Activated naive CD4-positive, alpha-beta T cell treated with anti-CD3 and anti-CD28 coated beads, Interleukin-2, amount 50 U/mL, for 16 hours (primary cell): ENCODE data around the gene FBLN2.
"Not testable (repeated sequence)": the region's sequence is repeated elsewhere in the genome, so short reads cannot be mapped to it uniquely, and the experiment has no call there.

Experiments used
- DNase-seq: peaks from one replicate; pipeline ENCODE4 v3.0.0-alpha.2; 2020

FBLN2 gene

DNA sequence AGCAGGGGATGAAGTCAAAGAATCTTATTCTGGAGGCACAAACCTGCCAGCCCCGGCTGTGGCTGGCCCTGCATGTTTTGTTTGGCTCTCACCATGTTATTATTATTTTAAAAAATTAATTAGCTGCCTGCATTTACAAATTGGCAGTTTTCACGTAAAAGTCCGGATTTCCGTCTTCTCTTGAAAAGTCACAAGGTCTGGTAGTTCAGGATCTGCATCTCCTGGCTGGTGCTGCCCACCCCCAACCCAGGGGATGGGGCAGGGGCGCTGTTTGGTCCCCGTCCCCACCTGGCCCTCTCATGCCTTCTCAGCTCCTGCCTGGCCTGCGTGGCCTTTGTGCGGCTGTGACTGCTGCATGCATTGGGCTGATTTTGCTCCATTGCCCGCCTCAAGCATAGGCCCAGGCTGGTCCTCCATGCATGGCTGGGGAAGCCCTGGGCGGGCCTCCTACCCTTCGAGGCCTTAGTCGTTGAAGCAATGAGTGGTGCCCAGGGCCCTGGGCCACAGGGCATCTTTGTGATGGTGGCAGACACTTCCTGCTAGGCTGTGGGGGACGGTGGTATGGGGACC, 2.0 kb downstream of the FBLN2 start:
- no peak for DNase-seq

- DNase-seq: no peak
Measured at GRCh38 chr3:13552857-13553652, 4.1 kb downstream of the FBLN2 start.

- no peak for DNase-seq
Measured at GRCh38 chr3:13553686-13554085, 4.8 kb downstream of the FBLN2 start.

GRCh38 chr3:13555753-13556152, 6.8 kb downstream of the FBLN2 start:
- no peak for DNase-seq

DNA sequence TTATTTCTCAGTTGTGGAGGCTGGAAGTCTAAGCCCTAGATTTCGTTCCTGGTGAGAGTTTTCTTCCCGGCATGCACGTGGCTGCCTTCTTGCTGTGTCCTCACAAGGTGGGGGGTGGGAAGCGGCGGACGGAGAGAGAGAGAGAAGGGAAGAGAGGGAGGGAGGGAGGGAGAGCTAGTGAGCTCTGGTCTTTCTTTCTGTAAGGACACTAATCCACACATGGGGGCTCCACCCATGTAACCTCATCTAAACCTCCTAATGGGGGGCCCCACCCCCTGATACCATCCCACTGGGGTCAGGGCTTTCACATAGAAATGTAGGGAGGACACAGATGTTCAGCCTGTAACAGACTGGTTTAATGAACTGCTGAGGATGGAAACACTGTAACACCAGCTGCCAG, 7.3 kb downstream of the FBLN2 start:
- DNase-seq: no peak

GRCh38 chr3:13556917-13557316, 8.0 kb downstream of the FBLN2 start:
- DNase-seq: no peak

- DNase-seq: no peak
Measured at GRCh38 chr3:13557417-13557816, 8.5 kb downstream of the FBLN2 start.

GRCh38 chr3:13557926-13558325, 9.0 kb downstream of the FBLN2 start:
- no peak for DNase-seq

- DNase-seq: no peak
Measured at GRCh38 chr3:13558651-13559050, 9.7 kb downstream of the FBLN2 start.

DNA sequence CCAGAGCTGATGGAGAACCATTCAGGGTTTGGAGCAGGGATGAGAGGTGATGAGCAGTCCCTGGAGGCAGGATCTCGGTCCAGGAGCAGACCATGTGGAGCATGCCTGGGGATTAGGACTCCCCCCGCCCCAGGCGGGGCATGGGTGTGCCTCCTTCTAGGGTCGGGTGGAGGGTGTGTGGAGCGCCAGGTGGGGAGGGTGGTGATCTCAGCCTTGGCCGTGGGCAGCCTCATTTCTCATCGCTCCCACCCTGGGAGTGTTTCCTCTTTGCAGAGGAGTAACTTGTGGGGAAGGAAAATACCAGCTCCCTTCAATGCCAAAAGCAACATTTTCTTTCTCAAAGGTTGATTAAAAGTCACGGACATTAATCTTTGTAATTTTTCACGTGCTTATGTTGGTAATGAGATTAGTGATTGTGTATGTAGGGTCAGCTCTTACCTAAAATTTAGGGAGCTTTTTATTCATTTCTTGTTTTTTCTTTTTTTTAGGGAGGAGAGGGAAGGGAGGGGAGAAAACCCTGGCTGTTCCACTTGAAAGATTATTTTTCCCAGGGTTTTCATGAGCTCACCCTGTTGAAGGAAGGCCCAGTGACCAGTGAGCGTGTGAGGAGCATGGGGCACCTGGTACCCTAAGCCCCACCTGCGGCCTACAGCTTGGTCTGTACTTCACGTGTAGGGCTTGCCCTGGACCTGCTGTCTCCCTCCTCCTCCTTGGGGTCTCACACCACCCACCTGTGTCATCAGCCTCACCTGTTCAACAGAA, 11.0 kb downstream of the FBLN2 start:
- no peak for DNase-seq

DNA sequence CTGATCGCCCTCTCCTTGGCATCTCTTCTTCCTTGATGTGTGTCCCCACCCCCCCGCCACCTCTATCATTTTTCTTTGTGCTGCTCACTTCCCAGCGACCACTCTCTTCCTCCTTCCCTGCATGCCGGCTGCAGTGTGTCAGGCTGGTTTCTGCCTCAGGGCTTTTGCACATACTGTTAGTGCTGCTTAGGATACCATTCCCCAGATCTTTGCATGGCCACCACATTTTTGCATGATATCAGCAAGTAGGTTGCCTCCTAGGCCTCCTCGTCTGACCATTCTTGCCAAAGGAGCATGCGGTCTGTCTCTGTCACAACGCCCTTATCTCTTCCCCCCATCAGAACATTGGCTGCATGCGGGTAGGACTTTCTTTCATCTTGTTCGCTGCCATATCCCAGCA, 12.5 kb downstream of the FBLN2 start:
- DNase-seq: no peak

- no peak for DNase-seq
Measured at GRCh38 chr3:13561967-13562366, 13.0 kb downstream of the FBLN2 start.

GRCh38 chr3:13562421-13562820, 13.5 kb downstream of the FBLN2 start:
- DNase-seq: not testable (repeated sequence)

DNA sequence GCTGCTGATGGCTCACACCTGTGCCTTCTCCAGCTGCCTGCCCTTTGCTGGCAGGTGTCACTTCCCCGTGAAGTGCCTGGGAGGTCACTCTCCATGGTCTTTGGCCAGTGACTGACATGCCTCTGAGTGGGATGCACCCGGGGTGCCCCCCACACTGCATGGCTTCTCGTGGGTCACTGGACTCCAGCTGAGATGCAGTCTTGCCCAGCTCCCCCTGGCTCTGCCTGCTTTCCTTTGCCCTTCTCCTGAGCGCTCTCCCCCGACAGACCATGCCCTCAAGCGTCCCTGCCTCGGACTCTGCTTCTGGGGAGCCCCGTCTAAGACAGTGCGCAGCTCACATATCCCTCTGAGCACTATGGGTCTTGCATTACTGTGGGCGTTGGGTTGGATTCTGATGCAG, 14.4 kb downstream of the FBLN2 start:
- DNase-seq: no peak

- DNase-seq: no peak
Measured at GRCh38 chr3:13563911-13564310, 15.0 kb downstream of the FBLN2 start.

DNA sequence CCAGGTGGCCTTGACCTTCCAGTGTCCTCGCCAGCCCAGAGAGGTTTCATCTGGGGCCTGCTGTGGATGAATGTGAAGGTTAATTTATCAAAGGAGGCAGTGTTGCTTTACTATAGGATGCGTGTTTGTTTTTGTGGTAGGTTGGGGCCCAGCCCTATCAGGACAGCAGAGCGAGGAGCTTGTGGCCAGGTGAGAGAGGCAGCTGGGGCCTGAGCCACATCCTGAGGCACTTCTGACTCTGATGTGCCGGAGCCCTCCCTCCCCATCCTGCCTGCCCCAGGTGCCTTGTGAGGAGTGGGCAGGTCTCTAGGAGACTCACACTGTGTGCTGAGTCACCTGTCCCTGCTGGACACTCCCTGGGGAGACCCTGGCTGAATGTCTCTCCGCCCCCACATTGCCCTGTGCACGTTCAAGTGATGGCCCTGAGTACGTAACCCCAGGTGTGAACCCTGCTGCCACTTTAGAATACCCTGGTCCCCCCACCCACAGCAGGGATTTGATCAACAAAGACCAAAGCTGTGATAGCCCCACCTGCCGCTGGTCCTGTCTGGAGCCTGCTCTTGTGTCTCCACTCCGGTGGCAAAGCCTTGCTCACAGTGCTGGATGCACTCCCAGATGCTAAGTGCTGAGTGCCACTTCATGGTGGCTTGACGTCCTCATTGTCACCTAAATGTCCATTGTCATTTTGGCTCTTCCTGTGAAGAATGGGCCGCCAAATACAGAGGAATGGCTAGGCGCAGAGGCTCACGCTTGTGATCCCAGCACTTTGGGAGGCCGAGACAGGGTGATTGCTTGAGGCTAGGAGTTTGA, 16.0 kb downstream of the FBLN2 start:
- DNase-seq: no peak

- no peak for DNase-seq
Measured at GRCh38 chr3:13565581-13566452, 16.9 kb downstream of the FBLN2 start.

GRCh38 chr3:13566453-13566748, 17.5 kb downstream of the FBLN2 start:
- no peak for DNase-seq

DNA sequence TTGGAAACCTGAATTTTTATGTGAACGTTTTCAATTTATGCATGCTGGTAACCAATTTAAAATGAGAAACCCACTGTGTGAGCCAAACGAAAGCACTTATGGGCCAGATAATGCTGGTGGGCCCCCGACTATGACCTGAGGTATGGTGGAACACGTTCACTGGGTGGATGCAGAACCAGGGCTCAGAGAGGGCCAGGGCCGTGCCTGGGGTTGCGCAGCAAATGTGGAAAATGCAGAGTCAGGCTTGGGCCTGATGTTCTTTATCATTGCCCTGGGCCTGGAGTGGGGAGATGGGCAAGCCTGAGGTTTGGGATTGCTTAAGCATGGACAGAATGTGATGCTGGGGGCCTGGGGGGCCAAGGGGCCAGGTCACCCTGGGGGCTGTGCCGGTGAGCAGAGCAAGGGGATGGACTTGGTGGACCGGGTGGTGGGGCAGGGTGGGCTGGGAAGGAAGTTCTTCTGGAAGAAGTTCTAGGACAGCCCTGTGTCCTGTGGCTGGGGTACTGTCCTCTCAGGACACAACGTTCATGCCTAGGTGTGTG, 17.9 kb downstream of the FBLN2 start:
- DNase-seq: no peak

- no peak for DNase-seq
Measured at GRCh38 chr3:13567684-13568514, 19.0 kb downstream of the FBLN2 start.

- DNase-seq: no peak
Measured at GRCh38 chr3:13568515-13569028, 19.6 kb downstream of the FBLN2 start.
